OCI-LY1 (cell line): Measurements from ENCODE around the gene HP.

Experiments
- H2AFZ ChIP-seq: fragments of 200-600 bp; sonication (generic), shearing (Covaris generic); 2 replicates; pipeline ENCODE4 v1.6.0; 2014; ENCODE audit warnings: antibody characterized with exemption, mild to moderate bottlenecking, low read length
- H3F3A ChIP-seq: fragments of 200-600 bp; sonication (generic), shearing (Covaris generic); 2 replicates; pipeline ENCODE4 v1.6.0; 2014; ENCODE audit warnings: mild to moderate bottlenecking, antibody characterized with exemption, low read length, moderate library complexity; ENCODE audit not compliant: insufficient read depth
- H3K27ac ChIP-seq: fragments of 200-600 bp; sonication (generic); 2 replicates; pipeline ENCODE4 v1.5.1; 2014; ENCODE audit warnings: low read length, mixed run types, mild to moderate bottlenecking, low read depth; ENCODE audit not compliant: poor library complexity, severe bottlenecking
- H3K27me3 ChIP-seq: fragments of 200-600 bp; sonication (generic); 2 replicates; pipeline ENCODE4 v1.6.0; 2014; ENCODE audit warnings: antibody characterized with exemption, mild to moderate bottlenecking, low read length, moderate library complexity; ENCODE audit not compliant: insufficient read depth
- H3K36me3 ChIP-seq: fragments of 200-600 bp; sonication (generic); 2 replicates; pipeline ENCODE4 v1.6.1; 2014; ENCODE audit warnings: mild to moderate bottlenecking, antibody characterized with exemption, low read length, moderate library complexity, mixed read lengths; ENCODE audit not compliant: insufficient read depth
- H3K4me1 ChIP-seq: fragments of 200-600 bp; sonication (generic); 2 replicates; pipeline ENCODE4 v1.5.1; 2014; ENCODE audit warnings: mild to moderate bottlenecking, low read length, moderate library complexity; ENCODE audit not compliant: insufficient read depth, severe bottlenecking
- H3K4me2 ChIP-seq: fragments of 200-600 bp; sonication (generic), shearing (Covaris generic); 2 replicates; pipeline ENCODE4 v1.6.1; 2014; ENCODE audit warnings: low read length
- H3K4me3 ChIP-seq: fragments of 200-600 bp; sonication (generic); 2 replicates; pipeline ENCODE4 v1.5.1; 2014; ENCODE audit warnings: low read length, low read depth, mild to moderate bottlenecking, mixed read lengths; ENCODE audit not compliant: poor library complexity, severe bottlenecking
- H3K79me2 ChIP-seq: fragments of 200-600 bp; shearing (Covaris generic); 2 replicates; pipeline ENCODE4 v1.6.1; 2016; ENCODE audit warnings: mixed run types, low read length, mixed read lengths; ENCODE audit not compliant: insufficient read depth
- H3K9ac ChIP-seq: fragments of 200-600 bp; sonication (generic), shearing (Covaris generic); 2 replicates; pipeline ENCODE4 v1.6.1; 2014; ENCODE audit warnings: mild to moderate bottlenecking, low read length, mixed read lengths
- H3K9me2 ChIP-seq: fragments of 200-600 bp; sonication (generic), shearing (Covaris generic); 2 replicates; pipeline ENCODE4 v1.6.1; 2014; ENCODE audit warnings: low read depth, mild to moderate bottlenecking, low read length, mixed read lengths
- H3K9me3 ChIP-seq: fragments of 200-600 bp; shearing (Covaris generic); 2 replicates; pipeline ENCODE4 v1.6.1; 2014; ENCODE audit warnings: low read length, mixed read lengths
- H4K20me1 ChIP-seq: fragments of 200-600 bp; sonication (generic), shearing (Covaris generic); 2 replicates; pipeline ENCODE4 v1.6.0; 2016; ENCODE audit warnings: mild to moderate bottlenecking, low read length; ENCODE audit not compliant: insufficient read depth
- CTCF ChIP-seq: fragments of 200-600 bp; sonication (generic), shearing (Covaris generic); IDR thresholded peaks from 2 replicates; pipeline ENCODE4 v1.5.1; 2017; ENCODE audit warnings: mild to moderate bottlenecking, antibody characterized with exemption, low read length, moderate library complexity, mixed read lengths
- EZH2 ChIP-seq: fragments of 200-600 bp; sonication (generic), shearing (Covaris generic); IDR thresholded peaks from 2 replicates; pipeline ENCODE4 v1.8.0; 2017; ENCODE audit warnings: borderline replicate concordance, mixed run types, mild to moderate bottlenecking, antibody characterized with exemption, low read length, moderate library complexity, mixed read lengths

HP gene

GRCh38 chr16:72044825-72045359 is 9.4 kb upstream of the HP start:
- Histone ChIP-seq H3K9me3 (no peaks in the 10 kb centered on the region), H3K36me3 (no peaks in the 10 kb centered on the region), H4K20me1 (no peaks in the 10 kb centered on the region), H3K9ac (no peak overlapping the region), H2AFZ (no peak overlapping the region), H3K4me1 (no peaks in the 10 kb centered on the region), H3K4me3 (no peak overlapping the region), H3K9me2 (no peaks in the 10 kb centered on the region), H3K27ac (no peak overlapping the region), H3K27me3 (no peaks in the 10 kb centered on the region), H3K79me2 (no peaks in the 10 kb centered on the region), H3K4me2 (no peak overlapping the region), H3F3A (no peaks in the 10 kb centered on the region)
- TF ChIP-seq CTCF (no peak), EZH2 (no peak)

- H3K4me2 ChIP-seq: no peak overlapping the region
- no peak overlapping the region for H3K4me3 ChIP-seq
- no peaks in the 10 kb centered on the region for H3K36me3 ChIP-seq
- TF ChIP-seq EZH2 (no peak), CTCF (no peak)
- H3K9ac ChIP-seq: no peak overlapping the region
- no peaks in the 10 kb centered on the region for H3K27me3 ChIP-seq
- H3K4me1 ChIP-seq: no peaks in the 10 kb centered on the region
- no peaks in the 10 kb centered on the region for H3K9me2 ChIP-seq
- H4K20me1 ChIP-seq: no peaks in the 10 kb centered on the region
- H3K79me2 ChIP-seq: no peaks in the 10 kb centered on the region
- H3K9me3 ChIP-seq: no peaks in the 10 kb centered on the region
- H3K27ac ChIP-seq: no peak overlapping the region
- H2AFZ ChIP-seq: no peak overlapping the region
- no peaks in the 10 kb centered on the region for H3F3A ChIP-seq
Observed at GRCh38 chr16:72049110-72049509, 5.2 kb upstream of the HP start.

GRCh38 chr16:72050769-72051464 is 3.4 kb upstream of the HP start:
- no peaks in the 10 kb centered on the region for H3K36me3 ChIP-seq
- TF ChIP-seq EZH2 (no peak), CTCF (no peak)
- no peaks in the 10 kb centered on the region for H3K79me2 ChIP-seq
- no peaks in the 10 kb centered on the region for H3F3A ChIP-seq
- no peaks in the 10 kb centered on the region for H3K9me3 ChIP-seq
- no peak overlapping the region for H3K27ac ChIP-seq
- H4K20me1 ChIP-seq: no peaks in the 10 kb centered on the region
- no peak overlapping the region for H3K4me3 ChIP-seq
- no peaks in the 10 kb centered on the region for H3K27me3 ChIP-seq
- no peak overlapping the region for H3K4me2 ChIP-seq
- H3K4me1 ChIP-seq: no peaks in the 10 kb centered on the region
- H3K9ac ChIP-seq: no peak overlapping the region
- no peaks in the 10 kb centered on the region for H3K9me2 ChIP-seq
- H2AFZ ChIP-seq: no peak overlapping the region
